SK-N-SH (cell line): Measurements from ENCODE around the gene FOSB.

ENCODE experiments used
- IRF3 ChIP-seq: fragments of 150-350 bp; IDR thresholded peaks from 2 replicates; pipeline ENCODE4 v1.6.1; 2016; ENCODE audit warnings: mild to moderate bottlenecking, low read depth, low read length
- NRF1 ChIP-seq: IDR thresholded peaks from 2 replicates; pipeline ENCODE4 v1.6.1; 2012; ENCODE audit warnings: low read depth, mild to moderate bottlenecking, low read length
- POLR2AphosphoS5 ChIP-seq: IDR thresholded peaks from 2 replicates; pipeline ENCODE4 v1.6.1; 2012; ENCODE audit warnings: low read depth, low read length
- RFX5 ChIP-seq: IDR thresholded peaks from 2 replicates; pipeline ENCODE4 v1.6.1; 2012; ENCODE audit warnings: mild to moderate bottlenecking, improper control_type of control experiment, low read length
- SIN3A ChIP-seq: IDR thresholded peaks from 2 replicates; pipeline ENCODE4 v1.6.1; 2012; ENCODE audit warnings: low read depth, mild to moderate bottlenecking, low read length, moderate library complexity, borderline replicate concordance
- TCF12 ChIP-seq: IDR thresholded peaks from 2 replicates; pipeline ENCODE4 v1.4.0; 2012

GRCh38 chr19:45468803-45469131 is 971 bp downstream of the FOSB start:
- TF ChIP-seq RFX5 (no peak), SIN3A (no peak), TCF12 (no peak), NRF1 (no peak), IRF3 (no peak), POLR2AphosphoS5 (no peak)
